HG02678 (cell line): ENCODE results near the gene SH3PXD2A.
"Not testable (repeated sequence)": the region's sequence is repeated elsewhere in the genome, so short reads cannot be mapped to it uniquely, and the experiment has no call there.

ENCODE experiments used
- ATAC-seq: cut with Tn5 transposase; IDR thresholded peaks from one replicate; pipeline ENCODE4 v1.9.1; 2021; ENCODE audit warnings: mild to moderate bottlenecking, moderate library complexity; ENCODE audit not compliant: unreplicated experiment

SH3PXD2A gene

GRCh38 chr10:103751667-103752290 lies 103.6 kb downstream of the SH3PXD2A start:
- no peak for ATAC-seq

- no peak for ATAC-seq
Observed at GRCh38 chr10:103750836-103751235, 104.5 kb downstream of the SH3PXD2A start.

GRCh38 chr10:103749779-103750178 lies 105.6 kb downstream of the SH3PXD2A start:
- ATAC-seq = no peak

GRCh38 chr10:103748020-103748419 lies 107.4 kb downstream of the SH3PXD2A start:
- ATAC-seq = no peak

- ATAC-seq = no peak
Observed at GRCh38 chr10:103747193-103747865, 108.0 kb downstream of the SH3PXD2A start.

- no peak for ATAC-seq
Observed at GRCh38 chr10:103746598-103746997, 108.8 kb downstream of the SH3PXD2A start.

- peak; percentile 48 for ATAC-seq
Observed at GRCh38 chr10:103745341-103746247, 109.8 kb downstream of the SH3PXD2A start.

GRCh38 chr10:103742824-103743223 lies 112.6 kb downstream of the SH3PXD2A start:
- no peak for ATAC-seq

GRCh38 chr10:103740611-103741010 lies 114.8 kb downstream of the SH3PXD2A start:
- ATAC-seq = no peak

- ATAC-seq = no peak
Observed at GRCh38 chr10:103739039-103739764, 116.2 kb downstream of the SH3PXD2A start.

- ATAC-seq = no peak
Observed at GRCh38 chr10:103737735-103738367, 117.5 kb downstream of the SH3PXD2A start.

GRCh38 chr10:103736763-103737162 lies 118.6 kb downstream of the SH3PXD2A start:
- ATAC-seq = no peak

GRCh38 chr10:103736044-103736443 lies 119.3 kb downstream of the SH3PXD2A start:
- ATAC-seq = no peak

- ATAC-seq = no peak
Observed at GRCh38 chr10:103734731-103735130, 120.6 kb downstream of the SH3PXD2A start.

- ATAC-seq = no peak
Observed at GRCh38 chr10:103733045-103733419, 122.3 kb downstream of the SH3PXD2A start.

- no peak for ATAC-seq
Observed at GRCh38 chr10:103732339-103733044, 122.9 kb downstream of the SH3PXD2A start.

GRCh38 chr10:103731609-103732270 lies 123.6 kb downstream of the SH3PXD2A start:
- no peak for ATAC-seq

- not testable (repeated sequence) for ATAC-seq
Observed at GRCh38 chr10:103731026-103731425, 124.3 kb downstream of the SH3PXD2A start.

- ATAC-seq = no peak
Observed at GRCh38 chr10:103729851-103730250, 125.5 kb downstream of the SH3PXD2A start.
